ENCODE results near the gene FYCO1.

FYCO1 gene

DNA sequence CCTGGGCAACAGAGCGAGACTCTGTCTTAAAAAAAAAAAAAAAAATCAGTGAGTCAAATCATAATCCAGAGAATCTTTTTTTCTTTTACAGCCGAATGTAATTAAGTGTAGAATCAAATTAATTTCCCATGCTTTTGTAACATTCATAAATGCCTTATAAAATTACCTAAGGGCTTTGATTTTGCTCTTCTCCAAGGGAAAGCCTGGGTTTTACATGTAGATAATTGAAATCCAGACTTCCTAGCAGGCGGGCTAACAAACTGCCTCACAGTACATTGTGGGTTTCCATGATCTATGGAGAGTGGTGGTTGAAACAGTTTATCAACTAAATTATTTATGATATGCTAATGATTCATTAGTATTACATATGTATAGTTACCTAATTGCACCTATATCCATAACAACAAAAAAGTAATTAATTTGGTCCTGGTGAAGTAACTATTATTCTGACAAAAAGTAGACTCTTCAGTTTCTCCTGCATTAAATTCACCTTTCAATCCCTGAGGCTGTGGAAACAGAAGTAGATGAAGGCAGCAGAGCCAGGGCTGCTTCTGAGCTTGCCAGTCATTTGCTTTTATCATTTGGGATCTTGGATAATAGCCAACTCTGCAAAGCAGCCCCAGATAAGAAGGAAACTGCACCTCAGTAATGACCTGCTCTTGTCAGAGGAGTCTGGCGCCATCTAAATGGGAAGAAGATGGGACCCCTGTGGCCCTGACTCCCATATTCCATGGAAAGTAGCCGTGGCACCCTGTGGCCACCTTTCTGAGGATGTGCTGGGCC lies 99.7 kb downstream of the FYCO1 start:
- Histone ChIP-seq H3K4me1 (ENCODE audit: control insufficient read depth in 1 of 2, insufficient read depth in 2 of 2, low read length in 2 of 2) (peaks cover 11 to 13% of the 10 kb centered on the region in 2 donors), H3K27me3 (ENCODE audit: control insufficient read depth in 1 of 2, insufficient read depth in 2 of 2, low read length in 2 of 2) (no peaks in the 10 kb centered on the region), H3K9ac (ENCODE audit: low read depth in 1 of 2, low read length in 2 of 2) (no peak overlapping the region), H3K27ac (ENCODE audit: low read depth, low read length) (no peak overlapping the region), H3K36me3 (ENCODE audit: control insufficient read depth in 1 of 2, insufficient read depth in 2 of 2, low read length in 2 of 2) (no peaks in the 10 kb centered on the region), H3K9me3 (ENCODE audit: control insufficient read depth in 1 of 2, low read length in 2 of 2) (no peaks in the 10 kb centered on the region), H3K4me3 (ENCODE audit: low read depth in 1 of 2, low read length in 2 of 2) (no peak overlapping the region)

DNA sequence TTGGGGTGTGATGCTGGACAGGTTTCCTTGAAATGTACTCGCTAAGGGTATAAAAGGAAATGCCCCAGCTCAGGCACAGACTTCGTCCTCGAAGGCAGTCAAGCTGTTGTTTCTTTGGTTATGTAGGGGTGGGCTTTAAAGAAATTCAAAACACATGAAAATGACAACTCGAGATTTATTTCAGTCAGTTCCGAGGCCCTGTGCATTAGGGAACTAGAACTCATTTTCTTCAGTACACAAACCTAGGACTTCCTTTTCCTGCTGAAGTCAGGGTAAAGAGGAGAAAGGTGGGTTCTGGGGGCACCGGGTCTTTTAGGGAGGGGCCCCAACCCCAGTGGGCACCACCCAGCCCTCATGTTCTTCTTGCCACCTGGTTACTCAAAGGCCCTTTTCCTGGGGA lies 101.6 kb downstream of the FYCO1 start:
- Histone ChIP-seq H3K27me3 (ENCODE audit: control insufficient read depth in 1 of 2, insufficient read depth in 2 of 2, low read length in 2 of 2) (no peaks in the 10 kb centered on the region), H3K36me3 (ENCODE audit: control insufficient read depth in 1 of 2, insufficient read depth in 2 of 2, low read length in 2 of 2) (no peaks in the 10 kb centered on the region), H3K4me3 (ENCODE audit: low read depth in 1 of 2, low read length in 2 of 2) (no peak overlapping the region), H3K9ac (ENCODE audit: low read depth in 1 of 2, low read length in 2 of 2) (no peak overlapping the region), H3K27ac (ENCODE audit: low read depth, low read length) (no peak overlapping the region), H3K4me1 (ENCODE audit: control insufficient read depth in 1 of 2, insufficient read depth in 2 of 2, low read length in 2 of 2) (peaks cover 11 to 18% of the 10 kb centered on the region in 2 donors), H3K9me3 (ENCODE audit: control insufficient read depth in 1 of 2, low read length in 2 of 2) (no peaks in the 10 kb centered on the region)

DNA sequence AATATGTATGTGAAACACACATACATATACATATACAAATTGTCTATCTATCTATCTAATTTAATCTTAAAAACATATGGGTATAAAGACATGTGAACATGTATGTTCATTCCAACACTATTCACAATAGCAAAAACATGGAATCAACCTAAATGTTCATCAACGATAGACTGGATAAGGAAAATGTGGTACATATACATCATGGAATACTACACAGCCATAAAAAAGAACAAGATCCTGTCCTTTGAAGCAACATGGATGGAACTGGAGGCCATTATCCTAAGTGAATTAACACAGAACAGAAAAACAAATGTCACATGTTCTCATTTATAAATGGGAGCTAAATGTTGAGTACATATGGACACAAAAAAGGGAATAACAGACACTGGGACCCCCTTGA lies 103.5 kb downstream of the FYCO1 start:
- Histone ChIP-seq H3K9ac (ENCODE audit: low read depth in 1 of 2, low read length in 2 of 2) (no peak overlapping the region), H3K36me3 (ENCODE audit: control insufficient read depth in 1 of 2, insufficient read depth in 2 of 2, low read length in 2 of 2) (no peaks in the 10 kb centered on the region), H3K27ac (ENCODE audit: low read depth, low read length) (no peak overlapping the region), H3K4me1 (ENCODE audit: control insufficient read depth in 1 of 2, insufficient read depth in 2 of 2, low read length in 2 of 2) (peaks cover 11 to 16% of the 10 kb centered on the region in 2 donors), H3K9me3 (ENCODE audit: control insufficient read depth in 1 of 2, low read length in 2 of 2) (no peaks in the 10 kb centered on the region), H3K4me3 (ENCODE audit: low read depth in 1 of 2, low read length in 2 of 2) (no peak overlapping the region), H3K27me3 (ENCODE audit: control insufficient read depth in 1 of 2, insufficient read depth in 2 of 2, low read length in 2 of 2) (no peaks in the 10 kb centered on the region)

DNA sequence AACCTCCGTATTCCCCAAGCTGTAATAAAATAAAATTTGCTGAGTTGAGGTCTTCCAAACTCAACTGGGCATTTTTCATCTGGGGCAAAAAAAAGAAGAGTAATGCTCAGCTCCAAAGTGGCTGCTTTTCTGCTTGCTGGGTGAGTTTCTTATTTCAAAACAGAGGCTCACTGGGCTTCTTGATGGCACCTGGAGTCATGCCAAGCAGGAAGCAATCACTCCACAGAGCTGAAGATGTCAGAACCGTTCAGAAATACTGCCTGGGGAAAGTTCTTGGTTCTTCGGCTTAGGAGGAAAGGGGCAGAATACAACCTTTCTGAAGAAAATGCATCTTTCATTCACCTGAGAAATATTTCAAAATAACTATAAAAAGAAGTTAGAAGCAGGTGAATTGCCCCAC lies 105.2 kb downstream of the FYCO1 start:
- Histone ChIP-seq H3K27ac (ENCODE audit: low read depth, low read length) (no peak overlapping the region), H3K9me3 (ENCODE audit: control insufficient read depth in 1 of 2, low read length in 2 of 2) (no peaks in the 10 kb centered on the region), H3K36me3 (ENCODE audit: control insufficient read depth in 1 of 2, insufficient read depth in 2 of 2, low read length in 2 of 2) (no peaks in the 10 kb centered on the region), H3K27me3 (ENCODE audit: control insufficient read depth in 1 of 2, insufficient read depth in 2 of 2, low read length in 2 of 2) (no peaks in the 10 kb centered on the region), H3K4me1 (ENCODE audit: control insufficient read depth in 1 of 2, insufficient read depth in 2 of 2, low read length in 2 of 2) (peaks cover 4 to 9% of the 10 kb centered on the region in 2 donors), H3K4me3 (ENCODE audit: low read depth in 1 of 2, low read length in 2 of 2) (peak overlapping the region; percentile 1 to 7), H3K9ac (ENCODE audit: low read depth in 1 of 2, low read length in 2 of 2) (peak overlapping the region in 1 of 2 donors; percentile 8)

DNA sequence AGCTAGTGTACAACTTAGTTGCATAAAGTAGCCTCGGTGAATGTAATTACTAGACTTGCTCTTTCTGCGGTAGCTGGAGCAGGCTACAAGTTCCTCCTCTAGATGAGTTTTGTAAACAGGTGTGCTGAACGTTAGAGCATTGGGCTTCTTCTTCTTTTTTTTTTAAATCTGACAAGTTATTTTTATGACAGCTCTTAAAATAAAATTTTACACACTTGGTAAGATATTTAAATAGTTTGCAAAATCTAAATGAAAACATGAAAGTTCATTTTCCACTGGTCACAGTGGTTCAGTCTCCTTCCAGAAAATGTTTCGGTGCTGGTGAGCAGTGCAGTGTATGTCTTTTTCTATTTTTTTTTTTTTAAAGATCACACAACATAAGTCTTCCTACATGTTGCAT lies 106.3 kb downstream of the FYCO1 start:
- no peak overlapping the region for H3K9ac ChIP-seq (ENCODE audit: low read depth in 1 of 2, low read length in 2 of 2)
- H3K4me1 ChIP-seq (ENCODE audit: control insufficient read depth in 1 of 2, insufficient read depth in 2 of 2, low read length in 2 of 2) = peaks cover 0 to 8% of the 10 kb centered on the region in 2 donors
- no peaks in the 10 kb centered on the region for H3K36me3 ChIP-seq (ENCODE audit: control insufficient read depth in 1 of 2, insufficient read depth in 2 of 2, low read length in 2 of 2)
- no peaks in the 10 kb centered on the region for H3K27me3 ChIP-seq (ENCODE audit: control insufficient read depth in 1 of 2, insufficient read depth in 2 of 2, low read length in 2 of 2)
- no peak overlapping the region for H3K4me3 ChIP-seq (ENCODE audit: low read depth in 1 of 2, low read length in 2 of 2)
- no peak overlapping the region for H3K27ac ChIP-seq (ENCODE audit: low read depth, low read length)
- no peaks in the 10 kb centered on the region for H3K9me3 ChIP-seq (ENCODE audit: control insufficient read depth in 1 of 2, low read length in 2 of 2)

DNA sequence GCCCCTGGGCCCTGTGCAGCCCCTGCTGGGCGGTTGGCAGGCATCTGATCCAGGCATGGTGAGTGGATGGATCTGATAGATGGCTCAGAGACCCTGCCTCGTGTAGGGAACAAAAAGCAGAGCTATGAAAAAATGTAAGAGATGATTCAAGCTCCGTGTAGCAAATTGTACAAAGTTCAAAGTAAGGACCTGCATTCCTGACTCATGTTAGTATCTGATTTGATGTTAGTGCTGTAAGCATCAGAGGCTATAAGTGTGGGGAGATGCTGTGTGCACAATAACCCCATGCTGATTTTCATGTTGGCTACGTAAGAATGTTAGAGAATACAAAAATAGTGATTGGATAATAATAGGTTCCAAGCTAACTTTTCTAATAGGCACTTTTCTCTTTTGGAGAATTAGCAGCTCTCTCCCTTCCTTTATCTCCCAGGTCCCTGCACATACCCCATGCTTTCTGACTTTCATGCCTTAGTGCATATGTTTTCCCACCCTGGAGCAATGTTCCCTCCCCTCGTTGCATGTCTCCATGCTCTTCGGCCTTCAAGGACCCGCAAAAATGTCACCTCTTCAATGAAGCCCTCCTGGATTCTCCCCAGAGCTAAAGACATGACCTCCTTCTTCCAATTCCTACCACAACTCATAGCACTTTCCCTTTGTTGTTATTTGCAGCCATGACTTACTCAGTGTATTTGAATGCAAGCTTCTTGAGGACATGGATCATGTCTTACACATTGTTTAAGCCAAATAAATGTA lies 107.7 kb downstream of the FYCO1 start:
- peaks cover 0 to 5% of the 10 kb centered on the region in 2 donors for H3K4me1 ChIP-seq (ENCODE audit: control insufficient read depth in 1 of 2, insufficient read depth in 2 of 2, low read length in 2 of 2)
- H3K27ac ChIP-seq (ENCODE audit: low read depth, low read length) = no peak overlapping the region
- H3K9ac ChIP-seq (ENCODE audit: low read depth in 1 of 2, low read length in 2 of 2) = no peak overlapping the region
- no peaks in the 10 kb centered on the region for H3K9me3 ChIP-seq (ENCODE audit: control insufficient read depth in 1 of 2, low read length in 2 of 2)
- peak overlapping the region in 1 of 2 donors; percentile 43 for H3K4me3 ChIP-seq (ENCODE audit: low read depth in 1 of 2, low read length in 2 of 2)
- no peaks in the 10 kb centered on the region for H3K36me3 ChIP-seq (ENCODE audit: control insufficient read depth in 1 of 2, insufficient read depth in 2 of 2, low read length in 2 of 2)
- no peaks in the 10 kb centered on the region for H3K27me3 ChIP-seq (ENCODE audit: control insufficient read depth in 1 of 2, insufficient read depth in 2 of 2, low read length in 2 of 2)

DNA sequence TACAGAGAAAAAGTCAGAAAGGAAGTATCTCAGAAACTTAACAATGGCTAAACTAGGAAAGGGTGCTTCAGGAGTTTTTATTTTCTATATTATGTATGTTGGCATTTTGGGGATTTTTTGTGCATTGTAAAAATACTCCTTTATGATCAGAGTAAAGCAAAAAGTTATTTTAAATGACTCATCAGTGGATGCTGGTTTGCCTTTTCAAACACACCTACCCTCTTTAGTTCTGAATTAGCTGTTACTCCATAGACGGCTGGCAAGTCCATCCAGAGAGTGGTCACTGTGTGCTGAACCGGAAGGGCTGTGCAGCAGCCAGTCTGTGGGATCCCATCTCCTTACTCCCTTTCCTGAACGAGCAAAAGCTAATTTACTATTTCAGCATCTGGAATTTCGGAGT lies 108.3 kb downstream of the FYCO1 start:
- H3K9me3 ChIP-seq (ENCODE audit: control insufficient read depth in 1 of 2, low read length in 2 of 2) = no peaks in the 10 kb centered on the region
- no peaks in the 10 kb centered on the region for H3K27me3 ChIP-seq (ENCODE audit: control insufficient read depth in 1 of 2, insufficient read depth in 2 of 2, low read length in 2 of 2)
- H3K4me3 ChIP-seq (ENCODE audit: low read depth in 1 of 2, low read length in 2 of 2) = peak overlapping the region in 1 of 2 donors; percentile 43

DNA sequence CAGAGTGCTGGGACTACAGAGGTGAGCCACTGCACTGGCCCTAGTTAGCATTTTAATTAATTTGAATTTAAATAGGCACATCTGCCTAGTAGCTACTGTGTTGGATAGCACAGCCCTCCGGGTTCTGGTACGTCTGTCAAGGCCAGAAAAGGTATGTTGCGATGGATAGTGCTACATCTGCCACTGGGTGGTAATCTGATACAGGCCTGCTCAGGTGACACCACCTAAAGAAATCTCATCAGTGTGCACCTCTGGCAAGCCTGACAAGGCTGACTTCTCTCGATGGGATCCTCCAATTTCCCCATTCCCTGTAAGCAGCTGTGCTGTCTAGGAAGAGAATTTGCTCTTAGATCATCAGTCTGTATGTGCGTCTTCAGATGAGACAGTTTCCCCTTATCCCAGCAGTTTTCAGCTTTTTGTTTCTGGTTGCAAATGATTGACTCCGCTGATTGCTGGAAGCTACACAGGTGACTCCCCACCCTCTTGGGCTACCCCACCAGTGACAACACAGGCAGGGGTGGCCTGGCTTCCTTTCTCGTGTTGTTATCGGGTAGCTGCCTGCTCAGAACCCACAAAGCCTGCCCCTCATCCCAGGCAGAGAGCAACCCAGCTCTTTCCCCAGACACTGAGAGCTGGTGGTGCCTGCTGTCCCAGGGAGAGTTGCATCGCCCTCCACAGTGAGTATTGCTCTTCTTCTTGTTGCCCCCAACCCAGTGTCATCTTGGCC lies 109.5 kb downstream of the FYCO1 start, which contains the start of gene CCR9:
Gene CCR9, plus strand, starts transcription at position 565 of the 727 bp plus-strand sequence. CDS start 8,391 bp downstream, outside the sequence.
- no peaks in the 10 kb centered on the region for H3K27me3 ChIP-seq (ENCODE audit: control insufficient read depth in 1 of 2, insufficient read depth in 2 of 2, low read length in 2 of 2)
- H3K9ac ChIP-seq (ENCODE audit: low read depth in 1 of 2, low read length in 2 of 2) = peak within 1 kb of the TSS in 1 of 2 donors; percentile 22
- H3K27ac ChIP-seq (ENCODE audit: low read depth, low read length) = no peak within 1 kb of the TSS
- H3K36me3 ChIP-seq (ENCODE audit: control insufficient read depth in 1 of 2, insufficient read depth in 2 of 2, low read length in 2 of 2) = no peaks in the 10 kb centered on the region
- peak within 1 kb of the TSS in 1 of 2 donors; percentile 43 for H3K4me3 ChIP-seq (ENCODE audit: low read depth in 1 of 2, low read length in 2 of 2)
- H3K4me1 ChIP-seq (ENCODE audit: control insufficient read depth in 1 of 2, insufficient read depth in 2 of 2, low read length in 2 of 2) = peaks cover 0 to 5% of the 10 kb centered on the region in 2 donors
- H3K9me3 ChIP-seq (ENCODE audit: control insufficient read depth in 1 of 2, low read length in 2 of 2) = no peaks in the 10 kb centered on the region

More for the DNA sequence above, 108.3 kb downstream of the FYCO1 start:
- H3K4me1 ChIP-seq (ENCODE audit: control insufficient read depth in 1 of 2, insufficient read depth in 2 of 2, low read length in 2 of 2) = peaks cover 0 to 5% of the 10 kb centered on the region in 2 donors
- H3K36me3 ChIP-seq (ENCODE audit: control insufficient read depth in 1 of 2, insufficient read depth in 2 of 2, low read length in 2 of 2) = no peaks in the 10 kb centered on the region
- peak overlapping the region in 1 of 2 donors; percentile 22 for H3K9ac ChIP-seq (ENCODE audit: low read depth in 1 of 2, low read length in 2 of 2)
- H3K27ac ChIP-seq (ENCODE audit: low read depth, low read length) = no peak overlapping the region

DNA sequence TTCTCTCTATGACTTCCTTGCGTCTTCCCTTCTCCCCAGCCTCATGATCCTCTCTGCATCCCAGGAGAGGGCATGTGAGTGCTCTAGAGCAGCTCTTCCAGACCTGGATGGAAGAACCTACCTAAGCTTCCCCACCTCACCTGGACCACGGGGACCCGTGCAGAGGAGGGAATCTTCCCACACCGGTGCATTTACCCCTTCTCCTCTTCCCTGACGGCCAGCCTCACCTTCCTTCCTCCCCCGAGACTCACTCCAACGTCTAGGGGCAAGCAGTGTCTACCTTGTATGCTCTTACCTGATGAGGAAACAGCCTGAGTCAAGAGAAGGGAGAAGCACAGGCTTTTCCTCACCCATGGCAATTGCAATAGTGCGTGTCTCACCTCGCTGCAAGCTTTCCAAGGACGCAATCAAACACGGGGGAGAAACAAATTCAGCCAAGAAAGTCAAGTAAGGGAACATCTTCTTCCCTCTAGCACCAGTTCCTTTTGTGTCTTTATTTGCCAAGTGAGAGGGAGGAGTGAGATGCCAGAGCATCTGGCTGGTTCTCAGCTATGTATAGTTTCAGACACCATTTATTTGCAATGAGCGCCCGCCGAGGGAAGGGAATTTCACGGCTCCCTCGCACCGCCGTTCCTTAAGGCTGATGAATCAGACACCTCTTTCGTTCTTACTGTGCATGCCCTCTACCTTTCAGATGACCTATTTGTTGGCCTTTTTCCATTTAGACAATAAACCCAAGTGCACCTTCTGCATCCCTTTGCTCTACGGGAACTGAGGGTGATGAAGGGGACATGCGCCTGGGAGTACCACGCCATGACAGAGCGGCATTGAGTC lies 111.0 kb downstream of the FYCO1 start:
- Histone ChIP-seq H3K27me3 (ENCODE audit: control insufficient read depth in 1 of 2, insufficient read depth in 2 of 2, low read length in 2 of 2) (no peaks in the 10 kb centered on the region), H3K9ac (ENCODE audit: low read depth in 1 of 2, low read length in 2 of 2) (peak overlapping the region in 1 of 2 donors; percentile 27), H3K9me3 (ENCODE audit: control insufficient read depth in 1 of 2, low read length in 2 of 2) (no peaks in the 10 kb centered on the region), H3K36me3 (ENCODE audit: control insufficient read depth in 1 of 2, insufficient read depth in 2 of 2, low read length in 2 of 2) (no peaks in the 10 kb centered on the region), H3K27ac (ENCODE audit: low read depth, low read length) (no peak overlapping the region), H3K4me3 (ENCODE audit: low read depth in 1 of 2, low read length in 2 of 2) (peak overlapping the region in 1 of 2 donors; percentile 44), H3K4me1 (ENCODE audit: control insufficient read depth in 1 of 2, insufficient read depth in 2 of 2, low read length in 2 of 2) (peaks cover 0 to 4% of the 10 kb centered on the region in 2 donors)
